ENCODE data around the gene CATSPERD. TPM values are rescaled to one million over a fixed set of nuclear protein-coding genes. Genes with fewer than 3 reads are reported as not detected.

The CATSPERD gene
- total and polyA plus RNA-seq, 9 of the 15 experiments (the other 6 are each of a cell fraction or from before 2014, with no cell fraction given), result not detected

DNA sequence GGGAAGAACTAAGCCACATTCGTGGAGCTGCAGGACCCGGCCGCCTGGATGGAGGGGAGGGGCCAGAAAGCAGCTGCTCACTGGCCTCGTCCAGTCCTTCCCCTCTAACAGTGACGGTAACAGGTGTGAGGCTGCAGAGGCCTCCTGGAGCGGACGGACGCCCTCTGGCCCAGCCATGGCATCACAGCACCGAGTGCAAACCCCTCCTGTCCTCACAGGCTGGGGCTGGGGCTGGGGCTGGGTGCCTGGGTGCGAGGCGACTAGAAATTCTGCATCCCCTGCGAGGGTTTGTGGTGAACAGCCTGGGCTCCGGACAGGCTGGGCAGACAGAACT lies 43.7 kb upstream of the CATSPERD start:
- no peak for FAIRE-seq
- TF ChIP-seq POLR2G (IDR thresholded peaks at IDR 0.05; ENCODE audit: low read depth, low read length), result peak; percentile 51; the same call in 1 of the 2 replicates
- TF ChIP-seq, protein P1, sequence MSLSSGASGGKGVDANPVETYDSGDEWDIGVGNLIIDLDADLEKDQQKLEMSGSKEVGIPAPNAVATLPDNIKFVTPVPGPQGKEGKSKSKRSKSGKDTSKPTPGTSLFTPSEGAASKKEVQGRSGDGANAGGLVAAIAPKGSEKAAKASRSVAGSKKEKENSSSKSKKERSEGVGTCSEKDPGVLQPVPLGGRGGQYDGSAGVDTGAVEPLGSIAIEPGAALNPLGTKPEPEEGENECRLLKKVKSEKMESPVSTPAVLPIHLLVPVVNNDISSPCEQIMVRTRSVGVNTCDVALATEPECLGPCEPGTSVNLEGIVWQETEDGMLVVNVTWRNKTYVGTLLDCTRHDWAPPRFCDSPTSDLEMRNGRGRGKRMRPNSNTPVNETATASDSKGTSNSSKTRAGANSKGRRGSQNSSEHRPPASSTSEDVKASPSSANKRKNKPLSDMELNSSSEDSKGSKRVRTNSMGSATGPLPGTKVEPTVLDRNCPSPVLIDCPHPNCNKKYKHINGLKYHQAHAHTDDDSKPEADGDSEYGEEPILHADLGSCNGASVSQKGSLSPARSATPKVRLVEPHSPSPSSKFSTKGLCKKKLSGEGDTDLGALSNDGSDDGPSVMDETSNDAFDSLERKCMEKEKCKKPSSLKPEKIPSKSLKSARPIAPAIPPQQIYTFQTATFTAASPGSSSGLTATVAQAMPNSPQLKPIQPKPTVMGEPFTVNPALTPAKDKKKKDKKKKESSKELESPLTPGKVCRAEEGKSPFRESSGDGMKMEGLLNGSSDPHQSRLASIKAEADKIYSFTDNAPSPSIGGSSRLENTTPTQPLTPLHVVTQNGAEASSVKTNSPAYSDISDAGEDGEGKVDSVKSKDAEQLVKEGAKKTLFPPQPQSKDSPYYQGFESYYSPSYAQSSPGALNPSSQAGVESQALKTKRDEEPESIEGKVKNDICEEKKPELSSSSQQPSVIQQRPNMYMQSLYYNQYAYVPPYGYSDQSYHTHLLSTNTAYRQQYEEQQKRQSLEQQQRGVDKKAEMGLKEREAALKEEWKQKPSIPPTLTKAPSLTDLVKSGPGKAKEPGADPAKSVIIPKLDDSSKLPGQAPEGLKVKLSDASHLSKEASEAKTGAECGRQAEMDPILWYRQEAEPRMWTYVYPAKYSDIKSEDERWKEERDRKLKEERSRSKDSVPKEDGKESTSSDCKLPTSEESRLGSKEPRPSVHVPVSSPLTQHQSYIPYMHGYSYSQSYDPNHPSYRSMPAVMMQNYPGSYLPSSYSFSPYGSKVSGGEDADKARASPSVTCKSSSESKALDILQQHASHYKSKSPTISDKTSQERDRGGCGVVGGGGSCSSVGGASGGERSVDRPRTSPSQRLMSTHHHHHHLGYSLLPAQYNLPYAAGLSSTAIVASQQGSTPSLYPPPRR (CRISPR knock-in tag; IDR thresholded peaks at IDR 0.05; ENCODE audit: borderline replicate concordance), result no peak
- Histone ChIP-seq H3K4me3 (no peak overlapping the region), H3K36me3 (ENCODE audit: control insufficient read depth, insufficient read depth, low read length) (peaks cover 19% of the 10 kb centered on the region; the same call in 2 of the 3 replicates), H3K9me1 (ENCODE audit: control insufficient read depth, insufficient read depth, low read length) (no peaks in the 10 kb centered on the region), H3K9me3 (replicated peaks; ENCODE audit: control insufficient read depth, insufficient read depth, low read depth, low read length) (no peaks in the 10 kb centered on the region), H3K27me3 (ENCODE audit: control insufficient read depth in 2 of 2, insufficient read depth in 2 of 2, low read length in 2 of 2) (no peaks in the 10 kb centered on the region), H3K79me2 (ENCODE audit: control insufficient read depth, insufficient read depth, low read length) (peaks cover 12% of the 10 kb centered on the region), H2AFZ (ENCODE audit: low read depth, low read length) (no peak overlapping the region), H3K4me1 (replicated peaks in 1 of 2; ENCODE audit: control insufficient read depth in 2 of 2, insufficient read depth in 2 of 2, low read length in 2 of 2) (peaks cover 19 to 58% of the 10 kb centered on the region in 2 experiments), H3K27ac (ENCODE audit: extremely low read depth, low read depth, low read length) (no peak overlapping the region), H3K4me2 (ENCODE audit: insufficient read depth, low read length) (no peak overlapping the region), H3K9ac (ENCODE audit: insufficient read depth in 1 of 2, low read depth in 2 of 2, low read length in 2 of 2) (peak overlapping the region in 1 of 2 experiments; percentile 22; a peak in 1 of 4 replicates), H4K20me1 (replicated peaks; ENCODE audit: control insufficient read depth, insufficient read depth, low read length) (peaks cover 4% of the 10 kb centered on the region; the same call in 1 of the 2 replicates)
- 79% methylated on average over 10 of the region's 13 CpGs for WGBS (ENCODE audit: insufficient coverage, low coverage, missing lambda C conversion rate)
- no peak for DNase-seq (ENCODE audit: extremely low read depth in 1 of 4, low spot score in 3 of 4)
- CTCF ChIA-PET (ENCODE audit: low intra/inter-chr PET ratio), result no interaction called here
- intact Hi-C loops (cut with micrococcal nuclease), result no loop called here
- POLR2A ChIA-PET, result interaction anchor here (0.6 to 2.8 kb wide), 5 partner anchors 9 to 34 kb away, joined by 3 to 9 read pairs (median 3); partner anchors contain the start of gene RPL36
- BruUV-seq (replicated peaks), result no TSS peak
- ATAC-seq, result no peak
- in situ Hi-C loops (cut with MboI), result no loop called here

Data from K562 (cell line).